Activated gamma-delta T cell (primary cell): ENCODE measurements around the gene MME.
"Not testable (repeated sequence)": the region's sequence is repeated elsewhere in the genome, so short reads cannot be mapped to it uniquely, and the experiment has no call there.

Source experiments
- DNase-seq: peaks from one replicate; lab custom pipeline; 2025; lab: John Stamatoyannopoulos, UW

The MME gene

DNA sequence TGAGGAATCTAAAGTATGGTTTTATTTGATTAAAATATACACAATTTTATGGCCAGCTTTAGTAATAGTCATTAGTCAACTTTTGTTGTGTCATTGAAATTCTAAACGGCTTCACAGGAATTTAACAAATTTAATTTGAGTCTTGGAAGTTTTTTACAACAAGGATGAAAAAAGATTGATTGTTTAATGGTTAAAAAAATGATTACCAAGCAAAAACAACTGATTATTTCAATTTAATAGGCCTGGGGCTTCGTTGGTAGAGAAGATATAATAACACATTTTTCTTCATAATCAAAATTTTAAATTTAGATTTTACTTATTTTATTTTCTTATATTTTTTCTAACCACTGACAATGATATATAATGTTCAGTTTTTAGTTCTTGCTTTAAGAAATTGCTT is 4.4 kb downstream of the MME start:
- DNase-seq: no peak

DNA sequence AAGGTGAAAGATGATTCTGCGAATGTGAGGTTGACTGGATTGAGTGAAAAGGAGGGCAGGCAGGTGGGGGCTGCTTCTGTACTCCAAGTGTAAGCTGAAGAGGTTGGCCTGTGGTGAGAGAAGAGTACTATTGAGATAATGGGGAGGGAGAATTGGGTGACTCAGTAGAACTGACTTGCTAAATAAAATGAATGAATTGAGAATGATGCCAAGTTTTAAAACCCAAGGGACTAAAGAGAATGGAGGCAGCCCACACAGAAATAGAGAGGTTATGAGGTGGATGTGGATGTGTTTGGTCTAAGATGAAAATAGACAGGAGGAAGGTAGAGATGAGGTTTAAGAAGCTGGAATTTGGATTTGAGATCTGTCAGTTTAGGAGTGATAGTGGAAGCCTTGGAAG is 5.9 kb downstream of the MME start:
- DNase-seq: no peak

DNA sequence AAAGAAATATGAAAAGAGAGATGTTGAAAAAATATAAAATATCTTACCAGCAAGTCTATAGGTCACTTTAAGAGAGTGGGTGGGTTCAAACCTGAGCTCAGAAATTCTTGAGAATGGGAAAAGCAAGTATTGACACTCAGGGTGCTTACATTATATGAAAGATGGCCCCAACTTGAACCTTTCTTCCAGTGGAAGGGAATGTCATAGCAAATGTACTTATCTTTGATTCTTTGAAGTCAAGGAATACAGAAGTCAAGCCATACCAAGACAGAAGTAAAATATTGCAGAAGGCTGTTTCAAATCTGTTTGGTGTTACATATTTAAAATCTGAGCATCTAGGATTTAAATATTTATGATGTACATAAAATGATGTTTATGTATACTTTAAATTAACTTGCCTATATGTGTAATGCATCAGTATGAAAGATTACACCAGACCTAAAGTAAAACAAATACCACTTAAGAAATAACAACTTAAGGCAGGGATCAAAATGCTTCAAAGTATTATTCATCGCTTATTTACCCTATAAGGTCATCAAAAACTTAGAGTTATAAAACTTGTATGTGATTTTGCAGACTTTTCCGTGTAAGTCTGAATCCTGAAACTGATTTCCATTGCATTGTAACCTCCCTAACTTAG is 8.7 kb downstream of the MME start:
- DNase-seq: no peak

DNA sequence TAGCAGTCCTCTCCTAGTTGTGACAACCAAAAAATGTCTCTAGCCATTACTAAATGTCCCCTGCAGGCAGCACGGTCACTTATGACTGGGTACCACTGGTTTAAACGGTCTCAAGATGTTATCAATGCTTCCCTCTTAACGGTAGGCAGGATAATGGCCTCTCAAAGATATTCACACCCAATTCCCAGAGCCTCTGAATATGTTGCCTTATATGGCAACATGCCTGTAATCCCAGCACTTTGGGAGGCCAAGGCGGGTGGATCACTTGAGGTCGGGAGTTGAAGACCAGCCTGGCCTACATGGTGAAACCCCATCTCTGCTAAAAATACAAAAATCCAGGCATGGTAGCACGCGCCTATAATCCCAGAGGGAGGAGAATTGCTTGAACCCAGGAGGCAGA is 9.4 kb downstream of the MME start:
- DNase-seq: no peak

DNA sequence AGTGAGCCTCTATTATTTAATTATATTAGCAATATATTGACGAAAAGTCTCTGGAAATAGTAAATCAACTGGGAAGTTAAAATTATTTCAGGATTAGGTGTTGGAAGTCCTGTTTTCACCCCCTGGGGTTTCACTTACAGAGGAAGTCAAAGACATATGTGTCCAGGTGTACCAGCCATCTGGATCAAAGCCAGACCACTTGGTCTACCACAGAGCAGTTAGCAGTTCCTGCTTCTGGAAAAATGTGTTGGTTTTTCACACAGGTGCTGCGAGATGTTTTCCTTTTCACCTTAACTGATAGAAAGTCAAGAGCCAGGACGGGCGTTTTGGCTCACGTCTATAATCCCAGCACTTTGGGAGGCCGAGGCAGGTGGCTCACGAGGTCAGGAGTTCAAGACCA is 13.1 kb downstream of the MME start:
- DNase-seq: no peak

DNA sequence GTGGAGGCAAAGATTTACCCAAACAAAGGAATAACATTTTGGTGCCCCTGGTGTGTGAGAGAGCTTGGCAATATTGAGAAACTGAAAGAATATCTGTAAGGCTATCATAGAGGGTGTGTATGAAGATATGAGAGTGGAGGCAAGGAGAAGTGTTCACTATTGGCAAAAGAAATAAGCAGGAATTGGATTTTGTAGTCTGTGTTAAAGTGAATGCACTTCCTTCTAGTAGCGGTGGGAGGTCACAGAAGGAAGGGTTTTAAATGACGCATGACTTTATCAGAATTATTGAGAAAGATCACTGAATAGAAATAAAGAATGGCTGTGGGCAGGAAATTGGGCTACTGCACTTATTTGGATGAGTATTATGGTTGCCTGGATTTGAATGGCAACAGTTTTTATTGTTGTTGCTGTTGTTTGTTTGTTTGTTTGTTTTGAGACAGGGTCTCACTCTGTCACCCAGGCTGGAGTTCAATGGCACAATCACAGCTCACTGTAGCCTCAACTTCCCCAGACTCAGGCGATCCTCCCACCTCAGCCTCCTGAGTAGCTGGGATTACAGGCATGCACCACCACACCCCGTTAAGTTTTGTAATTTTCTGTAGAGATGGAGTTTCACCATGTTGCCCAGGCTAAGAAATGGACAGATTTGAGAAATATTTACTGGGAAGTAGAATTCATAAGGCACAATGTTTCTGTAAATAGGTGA is 16.3 kb downstream of the MME start:
- no peak for DNase-seq

DNA sequence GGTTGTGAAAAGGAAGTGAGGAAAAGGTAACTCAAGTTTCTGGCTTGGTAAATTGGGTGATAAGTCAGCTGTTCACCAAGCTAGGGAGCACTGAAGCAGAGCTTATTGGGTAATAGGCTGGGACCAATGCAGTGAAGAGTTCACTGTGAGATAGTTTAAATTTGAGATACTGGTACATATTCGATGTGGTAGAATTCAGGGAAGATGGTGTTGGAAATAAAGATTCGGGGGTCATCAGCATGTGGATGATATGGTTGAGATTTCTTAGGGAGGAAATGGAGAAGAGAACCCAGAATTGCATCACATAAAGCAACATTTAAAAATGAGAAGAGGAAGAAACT is 16.9 kb downstream of the MME start:
- no peak for DNase-seq

DNA sequence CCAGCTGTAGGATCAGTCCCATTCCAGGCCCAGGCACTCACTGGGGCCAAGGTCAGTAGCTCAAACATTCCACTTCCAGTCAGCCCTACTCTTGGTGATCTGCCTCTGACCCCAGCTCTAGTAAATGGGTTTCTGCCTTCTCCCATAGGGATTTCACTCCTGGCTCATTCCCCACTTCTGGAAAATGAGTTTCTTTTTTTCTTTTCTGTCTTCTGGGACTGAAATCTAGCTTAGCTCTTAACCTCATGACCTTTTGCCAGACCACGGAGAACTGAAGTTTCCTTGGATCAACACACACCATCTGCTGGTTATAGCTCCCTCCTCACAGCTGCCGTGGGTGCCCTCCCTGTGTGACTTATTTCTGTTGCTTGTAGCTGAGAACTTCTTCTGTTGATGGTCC is 21.3 kb downstream of the MME start:
- DNase-seq: no peak

DNA sequence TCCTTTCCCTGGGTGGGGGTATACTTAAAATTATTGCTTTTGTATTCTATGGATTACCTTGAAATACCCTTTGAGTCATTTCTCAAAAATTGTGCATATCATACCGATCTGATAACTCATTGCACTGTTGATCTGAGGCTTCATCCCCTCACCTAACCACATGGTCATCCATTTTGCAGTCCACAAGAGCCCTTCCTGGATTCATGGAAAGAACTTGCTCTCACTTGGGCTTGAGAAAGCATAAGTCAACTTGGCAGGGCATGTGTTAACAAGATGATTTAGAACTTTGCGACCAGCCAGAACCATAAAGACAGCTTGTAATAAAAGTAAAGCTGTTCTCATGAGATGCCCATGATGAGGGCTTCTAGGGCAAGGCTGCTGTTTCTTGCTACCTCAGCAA is 22.2 kb downstream of the MME start:
- no peak for DNase-seq

DNA sequence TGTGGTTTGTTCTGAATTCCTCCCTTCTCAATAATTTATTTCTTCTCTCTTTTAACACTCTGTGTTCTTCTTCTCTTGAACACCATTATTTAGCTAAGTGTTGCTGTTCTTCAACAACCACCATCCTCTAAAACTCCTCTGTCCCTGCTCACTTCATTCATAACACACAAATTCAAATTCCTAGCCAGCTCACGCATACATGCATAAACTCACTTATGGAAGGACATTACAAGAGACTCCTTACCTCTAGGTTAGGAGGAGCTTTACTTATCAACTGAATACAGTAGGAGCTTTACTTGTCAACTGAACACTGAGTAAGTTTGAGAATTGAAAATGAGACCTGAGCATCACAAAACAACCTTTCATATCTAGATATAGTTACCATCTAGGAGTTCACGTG is 23.6 kb downstream of the MME start:
- no peak for DNase-seq

DNA sequence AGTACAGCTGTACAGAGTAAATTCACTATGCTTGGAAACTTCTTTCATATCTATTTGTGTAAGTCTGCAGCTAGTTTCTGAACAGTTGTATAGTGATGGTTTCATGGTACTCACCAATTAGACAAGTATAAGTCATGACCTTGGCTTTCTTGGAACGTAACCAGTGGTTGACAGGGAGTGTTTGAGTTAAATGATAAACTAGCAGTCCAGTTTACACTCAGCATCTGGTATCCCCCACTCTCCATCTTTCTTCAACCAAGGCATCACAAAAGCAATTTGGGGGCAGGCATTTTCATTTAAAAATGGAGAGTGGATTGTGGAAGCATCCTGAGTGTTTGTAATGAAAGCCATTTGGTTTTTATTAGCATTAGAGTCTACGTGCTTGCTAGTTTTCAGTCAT is 26.0 kb downstream of the MME start:
- DNase-seq: no peak

DNA sequence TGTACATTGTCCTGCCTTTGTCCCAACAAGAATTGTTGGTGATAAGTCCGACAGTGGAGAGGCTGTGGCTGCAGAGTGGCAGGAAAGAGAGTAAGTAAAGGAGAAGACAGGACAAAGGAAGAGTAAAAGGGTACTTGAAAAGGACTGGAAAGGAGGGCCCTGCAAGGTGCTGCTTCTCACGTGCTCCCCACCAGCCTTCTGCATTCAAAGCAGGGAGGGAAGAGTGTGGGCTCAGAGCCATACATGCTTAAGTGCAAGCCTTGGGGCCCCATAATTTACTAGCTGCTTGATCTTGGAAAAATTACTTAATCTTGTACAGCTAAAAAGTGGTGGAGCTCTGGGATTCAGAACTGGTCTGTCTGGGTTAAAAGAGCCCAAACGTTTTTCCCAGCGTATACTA is 29.9 kb downstream of the MME start:
- no peak for DNase-seq

DNA sequence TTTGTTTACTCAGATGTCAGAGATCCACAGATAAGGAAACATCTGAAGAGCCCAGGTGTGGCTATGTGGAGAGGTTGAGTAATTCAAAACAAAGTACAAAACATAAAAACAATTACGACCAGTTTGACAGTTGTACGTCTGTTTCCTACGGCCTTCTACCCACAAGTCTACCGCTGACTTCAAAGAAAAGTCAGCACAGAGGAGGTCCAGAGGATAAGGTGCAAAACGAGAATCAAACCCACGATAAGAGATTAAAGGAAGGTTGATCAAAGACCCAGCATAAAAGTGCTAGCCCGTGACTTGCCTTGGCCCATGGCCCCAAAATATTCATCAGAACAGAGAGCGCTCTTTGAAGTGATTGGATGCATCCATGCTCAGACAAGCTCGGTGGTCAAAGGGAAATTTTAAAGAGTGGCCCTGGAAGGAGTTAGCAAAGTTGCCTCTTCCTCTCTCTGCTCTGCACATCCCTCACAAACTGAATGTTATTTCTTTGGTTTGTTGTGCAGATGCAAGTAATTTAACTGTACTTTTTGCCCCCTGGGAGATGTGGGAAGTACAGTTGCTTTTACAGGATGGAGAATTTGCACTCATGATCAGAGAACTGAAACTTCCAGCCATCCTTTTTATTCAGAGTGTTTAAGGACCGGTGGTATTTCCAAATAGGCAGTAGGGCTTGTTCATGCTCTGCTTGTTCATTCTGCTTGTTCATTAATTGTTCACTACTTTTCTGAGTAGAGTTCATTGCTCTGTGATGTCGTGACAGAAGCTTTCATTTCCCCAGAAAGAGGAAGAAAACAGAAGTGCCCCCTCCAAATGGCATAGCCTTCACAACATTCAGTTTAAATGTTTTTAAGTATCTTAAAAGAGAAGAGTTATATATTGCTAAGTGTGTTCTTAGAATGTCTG is 31.1 kb downstream of the MME start:
- DNase-seq: no peak

DNA sequence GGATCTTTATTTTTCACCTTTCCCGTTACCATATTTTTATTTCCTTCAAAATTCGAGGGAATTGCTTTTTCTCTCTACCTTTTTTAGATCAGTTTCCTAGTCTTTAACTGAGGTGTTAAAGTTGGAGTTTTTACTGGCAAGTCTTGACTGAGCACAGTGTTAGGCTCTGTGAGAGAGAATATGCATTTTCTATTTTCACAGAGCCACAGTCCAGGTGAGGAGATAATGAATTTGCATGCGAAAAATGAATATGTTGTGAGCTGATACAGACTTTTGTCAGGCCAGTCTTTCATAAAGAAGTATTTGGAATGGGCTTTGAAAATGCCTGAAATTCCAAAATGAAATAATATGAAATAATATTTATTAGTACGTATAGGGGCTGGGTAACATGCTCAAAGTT is 31.9 kb downstream of the MME start:
- DNase-seq: no peak

DNA sequence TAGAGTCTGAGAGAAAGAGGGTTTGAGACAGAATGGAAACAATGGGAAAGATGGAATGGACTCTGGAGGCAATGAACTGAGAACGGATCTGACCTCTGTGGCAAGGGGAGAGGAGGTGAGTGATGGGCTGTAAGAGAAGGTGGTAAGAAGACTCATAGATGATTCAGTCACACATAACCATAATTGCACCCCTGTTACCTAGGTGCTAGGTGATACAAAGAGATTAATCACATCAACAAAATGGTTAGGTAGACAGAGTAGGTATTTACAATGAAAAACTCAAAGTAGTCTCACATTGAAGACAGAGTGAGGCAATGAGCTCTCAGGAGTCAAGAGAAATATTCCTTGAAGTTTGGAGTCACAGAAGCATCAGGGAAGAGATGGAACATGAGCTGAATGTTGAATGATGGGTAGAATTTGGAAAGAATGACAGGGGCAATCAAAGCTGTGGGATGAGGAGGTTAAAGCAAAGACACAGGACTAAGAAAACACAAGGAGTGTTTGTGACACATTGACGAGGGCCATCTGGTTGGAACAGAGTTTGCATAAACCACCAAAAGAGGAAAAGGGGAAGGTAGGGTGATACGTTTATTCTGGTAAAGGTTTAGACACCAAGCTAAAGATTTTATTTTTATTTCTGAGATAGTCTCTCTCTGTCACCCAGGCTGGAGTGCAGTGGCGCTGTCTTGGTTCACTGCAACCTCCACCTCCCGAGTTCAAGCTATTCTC is 32.7 kb downstream of the MME start:
- no peak for DNase-seq

DNA sequence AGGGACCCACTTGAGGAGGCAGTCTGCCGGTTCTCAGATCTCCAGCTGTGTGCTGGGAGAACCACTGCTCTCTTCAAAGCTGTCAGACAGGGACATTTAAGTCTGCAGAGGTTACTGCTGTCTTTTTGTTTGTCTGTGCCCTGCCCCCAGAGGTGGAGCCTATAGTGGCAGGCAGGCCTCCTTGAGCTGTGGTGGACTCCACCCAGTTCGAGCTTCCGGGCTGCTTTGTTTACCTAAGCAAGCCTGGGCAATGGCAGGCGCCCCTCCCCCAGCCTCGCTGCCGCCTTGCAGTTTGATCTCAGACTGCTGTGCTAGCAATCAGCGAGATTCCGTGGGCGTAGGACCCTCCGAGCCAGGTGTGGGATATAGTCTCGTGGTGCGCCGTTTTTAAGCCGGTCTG is 44.6 kb downstream of the MME start:
- not testable (repeated sequence) for DNase-seq

DNA sequence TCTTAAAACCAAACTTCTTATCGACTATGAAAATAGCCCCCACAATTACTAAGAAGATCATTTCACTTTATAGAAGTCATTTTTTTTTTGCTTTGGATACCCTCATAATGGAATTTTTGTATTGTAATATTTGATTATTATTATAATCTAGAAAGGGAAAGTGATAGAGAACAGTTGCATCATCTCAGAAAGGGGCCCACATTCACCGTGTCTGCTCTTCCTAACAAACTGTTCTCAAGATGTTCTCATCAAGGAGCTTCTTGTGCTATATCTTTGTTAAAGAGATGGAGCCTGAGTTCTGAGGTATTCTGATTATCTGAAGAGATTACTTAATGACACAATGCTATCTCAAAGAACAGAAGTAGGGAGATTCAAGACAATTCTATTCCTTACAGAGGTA is 49.3 kb downstream of the MME start:
- DNase-seq: no peak

DNA sequence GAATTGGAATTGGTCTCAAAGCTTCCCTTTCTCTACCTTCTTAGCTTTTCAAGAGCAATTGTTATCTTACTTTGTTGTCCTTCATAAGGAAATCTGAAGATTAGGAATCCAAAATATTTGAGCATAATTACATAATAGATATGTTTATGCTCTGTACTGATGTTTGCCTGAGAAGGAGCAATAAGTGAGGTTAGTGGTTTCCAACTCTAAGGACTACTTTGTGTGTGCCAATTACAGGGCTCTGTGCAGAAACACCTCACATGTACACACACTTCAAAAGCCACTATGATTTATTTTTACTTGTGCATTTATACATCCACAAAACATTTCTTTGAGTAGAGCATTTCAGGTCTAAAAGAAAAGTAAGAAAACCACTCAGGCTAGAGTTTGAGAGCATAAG is 49.9 kb downstream of the MME start:
- no peak for DNase-seq

DNA sequence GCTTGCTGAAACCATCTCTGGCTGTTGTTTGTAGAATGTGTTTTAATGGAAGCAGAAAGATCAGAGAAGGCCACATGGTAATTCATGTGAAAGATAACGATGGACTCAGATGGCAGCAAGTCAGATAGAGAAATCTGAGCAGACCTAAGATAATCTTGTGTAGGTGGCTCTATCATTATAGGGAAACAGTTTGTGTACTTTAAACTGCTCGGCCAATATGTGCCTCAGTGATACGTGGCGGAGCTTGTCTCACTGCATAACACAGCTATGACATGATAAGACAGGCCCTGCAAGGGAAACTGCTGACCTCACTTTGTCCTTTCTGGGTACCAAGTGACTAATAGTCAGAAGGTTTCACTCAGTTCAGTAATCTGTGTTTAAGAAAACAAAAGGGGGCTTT is 51.0 kb downstream of the MME start:
- DNase-seq: no peak

DNA sequence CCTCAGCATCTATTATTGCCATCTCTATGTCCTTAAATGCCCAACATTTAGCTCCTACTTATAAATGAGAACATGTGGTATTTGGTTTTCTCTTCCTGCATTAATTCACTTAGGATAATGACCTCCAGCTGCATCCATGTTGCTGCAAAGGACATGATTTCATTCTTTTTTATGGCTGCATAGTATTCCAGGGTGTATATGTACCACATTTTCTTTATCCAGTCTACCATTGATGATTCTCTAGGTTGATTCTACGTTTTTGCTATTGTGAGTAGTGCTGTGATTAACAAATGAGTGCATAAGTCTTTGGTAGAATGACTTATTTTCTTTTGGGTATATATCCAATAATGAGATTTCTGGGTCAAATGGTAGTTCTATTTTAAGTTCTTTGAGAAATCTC is 54.2 kb downstream of the MME start:
- not testable (repeated sequence) for DNase-seq

DNA sequence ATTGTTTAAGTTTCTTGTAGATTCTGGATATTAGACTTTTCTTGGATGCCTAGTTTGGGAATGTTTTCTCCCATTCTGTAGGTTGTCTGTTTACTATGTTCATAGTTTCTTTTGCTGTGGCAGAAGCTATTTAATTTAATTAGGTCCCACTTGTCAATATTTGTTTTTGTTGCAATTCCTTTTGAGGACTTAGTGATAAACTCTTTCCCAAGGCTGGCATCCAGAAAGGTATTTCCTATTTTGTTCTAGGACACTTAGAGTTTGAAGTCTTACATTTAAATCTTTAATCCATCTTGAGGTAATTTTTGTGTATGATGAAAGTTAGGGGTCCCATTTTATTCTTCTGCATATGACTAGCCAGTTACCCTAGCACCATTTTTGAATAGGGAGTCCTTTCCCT is 54.9 kb downstream of the MME start:
- DNase-seq: no peak

DNA sequence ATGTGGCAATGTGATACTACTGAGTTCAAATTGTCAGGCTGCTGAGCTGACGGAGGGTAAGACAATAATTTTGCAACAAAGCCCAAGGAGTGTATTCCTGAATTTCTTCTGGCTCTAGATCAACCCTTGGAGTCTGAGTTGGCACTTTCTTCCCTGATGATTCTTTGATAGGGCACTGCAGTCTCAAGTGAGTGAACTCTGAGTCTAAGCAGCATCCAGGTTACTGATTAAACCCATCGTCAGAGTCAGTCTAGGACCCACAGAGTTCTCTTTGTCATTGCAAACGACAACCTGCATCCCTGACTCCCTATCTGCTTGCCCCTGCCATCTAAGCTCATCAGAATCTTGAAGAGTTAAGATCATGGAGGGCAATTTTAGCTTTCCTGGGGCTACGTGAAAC is 58.6 kb downstream of the MME start:
- no peak for DNase-seq

DNA sequence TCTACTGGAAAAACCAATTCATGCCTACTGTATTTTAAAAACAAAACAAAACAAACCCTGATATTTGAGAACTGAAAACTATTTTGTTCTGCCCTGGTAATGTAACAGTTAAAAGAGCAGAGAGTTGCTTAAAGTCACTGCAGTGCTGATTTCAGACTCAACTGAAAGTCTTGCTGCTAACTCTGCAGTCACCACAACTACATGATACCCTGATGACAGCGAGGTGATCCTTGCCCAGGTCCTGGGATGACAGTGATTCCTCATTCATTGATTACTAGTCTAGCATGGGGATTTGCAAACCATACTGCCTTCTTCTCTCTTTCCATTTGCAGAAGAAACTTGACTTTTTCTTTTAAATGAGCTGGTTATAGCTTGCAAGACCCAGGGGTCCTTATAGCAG is 67.5 kb downstream of the MME start:
- DNase-seq: no peak
